MCF 10A (cell line): ENCODE results near the gene CFAP46. TPM values are rescaled to one million over a fixed set of nuclear protein-coding genes. Genes with fewer than 3 reads are reported as not detected.

Experiments used
- BruUV-seq: library from RNA; stranded (reverse); fragments of 400-500 nt; replicated peaks from 2 replicates; lab custom pipeline; 2021; lab: Mats Ljungman, UMichigan
- CTCF ChIA-PET: fragments of 300-600 bp; sonication (Branson Sonifier 250); formaldehyde crosslinking; extraction: SDS; loops from one replicate; lab custom pipeline; 2021; ENCODE audit warnings: antibody characterized with exemption, inconsistent platforms; lab: Yijun Ruan, JAX
- POLR2A ChIA-PET: fragments of 300-600, 350-650 bp; sonication (Branson Sonifier 250); formaldehyde crosslinking; extraction: SDS; loops from one replicate; lab custom pipeline; 2020; ENCODE audit warnings: antibody characterized with exemption, inconsistent platforms; lab: Yijun Ruan, JAX
- DNase-seq: peaks from one replicate; pipeline ENCODE4 v3.0.0-alpha.2; 2018; ENCODE audit not compliant: unreplicated experiment
- H3K27ac Mint-ChIP-seq: one replicate; pipeline ENCODE4 v1.8.0; 2022; ENCODE audit warnings: mild to moderate bottlenecking, low read depth, mixed read lengths; ENCODE audit not compliant: unreplicated experiment
- H3K27me3 Mint-ChIP-seq: one replicate; pipeline ENCODE4 v1.8.0; 2022; ENCODE audit warnings: mixed read lengths; ENCODE audit not compliant: insufficient read depth, unreplicated experiment
- H3K36me3 Mint-ChIP-seq: one replicate; pipeline ENCODE4 v1.8.0; 2022; ENCODE audit warnings: mild to moderate bottlenecking, moderate library complexity, mixed read lengths; ENCODE audit not compliant: insufficient read depth, unreplicated experiment
- H3K4me1 Mint-ChIP-seq: one replicate; pipeline ENCODE4 v1.8.0; 2022; ENCODE audit warnings: mixed read lengths; ENCODE audit not compliant: insufficient read depth, unreplicated experiment
- H3K4me3 Mint-ChIP-seq: one replicate; pipeline ENCODE4 v1.8.0; 2022; ENCODE audit warnings: mild to moderate bottlenecking, moderate library complexity, mixed read lengths; ENCODE audit not compliant: unreplicated experiment
- H3K9me3 Mint-ChIP-seq: one replicate; pipeline ENCODE4 v1.8.0; 2022; ENCODE audit warnings: mixed read lengths; ENCODE audit not compliant: unreplicated experiment
- intact Hi-C: fragments of 100-400 bp; cut with micrococcal nuclease; formaldehyde crosslinking; loops from 2 replicates; pipeline ENCODE4 v1.14.1; 2022
- total RNA-seq: library from RNA; stranded (reverse); gene quantifications from 2 replicates; pipeline ENCODE4 v1.2.3, GENCODE V29; 2022
- TF ChIP-seq, protein P1 (sequence below): fragments of 200-600 bp; IDR thresholded peaks from one replicate; pipeline ENCODE4 v1.8.0; 2022; ENCODE audit warnings: antibody characterized with exemption, mild to moderate bottlenecking; ENCODE audit not compliant: unreplicated experiment

Gene CFAP46
- total RNA-seq, 1 experiment from 2014 or later: 0.33 TPM

DNA sequence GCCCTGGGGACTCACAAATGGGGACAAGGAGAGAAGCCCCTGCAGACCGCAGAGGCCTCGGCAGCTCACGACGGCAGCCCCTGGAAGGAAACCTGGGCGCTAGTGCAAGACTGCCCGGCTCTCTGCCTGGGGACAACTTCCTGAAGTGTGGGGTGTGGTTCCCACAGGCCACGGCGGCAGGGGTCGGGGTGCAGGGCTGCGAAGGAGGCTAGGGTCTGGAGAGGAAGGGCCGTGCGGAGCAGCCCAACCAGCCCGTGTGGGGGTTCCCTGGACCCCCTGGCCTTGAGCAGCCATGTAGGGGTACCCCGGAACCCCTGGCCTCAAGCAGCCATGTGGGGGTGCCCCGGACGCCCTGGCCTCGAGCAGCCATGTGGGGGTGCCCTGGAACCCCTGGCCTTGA, 19.5 kb downstream of the CFAP46 start:
- CTCF ChIA-PET: no interaction called here
- no peak for DNase-seq
- H3K36me3 Mint-ChIP-seq: no peaks in the 10 kb centered on the region
- H3K4me3 Mint-ChIP-seq: no peak overlapping the region
- H3K27me3 Mint-ChIP-seq: no peaks in the 10 kb centered on the region
- intact Hi-C loops: no loop called here
- POLR2A ChIA-PET: no interaction called here
- no peak overlapping the region for H3K27ac Mint-ChIP-seq
- H3K9me3 Mint-ChIP-seq: no peaks in the 10 kb centered on the region
- BruUV-seq: no TSS peak
- TF ChIP-seq, protein P1, sequence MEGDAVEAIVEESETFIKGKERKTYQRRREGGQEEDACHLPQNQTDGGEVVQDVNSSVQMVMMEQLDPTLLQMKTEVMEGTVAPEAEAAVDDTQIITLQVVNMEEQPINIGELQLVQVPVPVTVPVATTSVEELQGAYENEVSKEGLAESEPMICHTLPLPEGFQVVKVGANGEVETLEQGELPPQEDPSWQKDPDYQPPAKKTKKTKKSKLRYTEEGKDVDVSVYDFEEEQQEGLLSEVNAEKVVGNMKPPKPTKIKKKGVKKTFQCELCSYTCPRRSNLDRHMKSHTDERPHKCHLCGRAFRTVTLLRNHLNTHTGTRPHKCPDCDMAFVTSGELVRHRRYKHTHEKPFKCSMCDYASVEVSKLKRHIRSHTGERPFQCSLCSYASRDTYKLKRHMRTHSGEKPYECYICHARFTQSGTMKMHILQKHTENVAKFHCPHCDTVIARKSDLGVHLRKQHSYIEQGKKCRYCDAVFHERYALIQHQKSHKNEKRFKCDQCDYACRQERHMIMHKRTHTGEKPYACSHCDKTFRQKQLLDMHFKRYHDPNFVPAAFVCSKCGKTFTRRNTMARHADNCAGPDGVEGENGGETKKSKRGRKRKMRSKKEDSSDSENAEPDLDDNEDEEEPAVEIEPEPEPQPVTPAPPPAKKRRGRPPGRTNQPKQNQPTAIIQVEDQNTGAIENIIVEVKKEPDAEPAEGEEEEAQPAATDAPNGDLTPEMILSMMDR: no peak
- H3K4me1 Mint-ChIP-seq: no peaks in the 10 kb centered on the region

DNA sequence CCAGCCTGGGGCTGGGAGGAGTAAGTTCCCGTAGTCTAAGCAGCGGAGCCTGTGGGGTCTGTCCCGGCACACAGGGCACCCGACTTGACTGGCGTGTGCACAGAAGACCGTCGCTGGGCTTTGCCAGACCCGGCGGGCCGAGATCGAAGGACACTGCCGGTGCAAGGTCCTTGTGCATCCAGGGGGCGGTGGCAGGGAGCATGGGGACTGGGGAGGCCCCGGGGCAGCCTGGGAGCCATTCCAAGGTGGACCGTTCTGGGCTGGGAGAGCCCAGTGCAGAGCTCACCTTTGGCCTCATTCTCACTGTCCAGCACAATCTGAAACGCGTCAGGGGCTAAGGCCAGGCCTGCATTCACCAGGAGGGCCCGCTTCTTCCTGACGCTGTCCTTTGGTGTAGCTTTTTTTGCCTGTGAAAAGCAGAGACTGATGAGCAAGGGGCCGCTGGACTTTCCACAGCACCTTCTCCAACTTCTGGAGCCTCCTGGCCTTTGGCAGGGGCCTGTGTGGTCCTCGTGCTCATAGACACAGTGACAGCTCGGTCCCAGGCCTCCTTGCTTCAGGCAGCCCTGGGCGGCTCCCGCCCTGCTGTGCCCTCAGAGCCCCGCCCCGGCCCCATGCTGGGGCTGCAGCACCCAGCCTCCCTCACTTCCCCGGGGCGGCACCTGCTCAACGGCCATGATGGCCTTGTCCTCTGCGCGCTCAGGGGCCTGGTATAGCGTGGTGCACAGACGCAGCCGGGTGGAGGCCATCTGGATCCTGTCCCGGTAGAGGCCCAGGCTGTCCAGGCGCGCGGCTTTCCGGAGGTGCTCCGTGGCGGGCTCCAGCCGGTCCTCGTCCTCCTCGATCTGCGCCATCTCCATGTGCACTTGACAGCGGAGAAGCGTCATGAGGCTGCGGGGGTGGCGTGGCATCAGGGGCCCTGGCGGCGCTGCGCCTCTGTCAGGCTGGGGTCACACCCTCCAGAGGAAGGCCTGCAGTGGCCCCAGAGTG, 20.3 kb downstream of the CFAP46 start:
- BruUV-seq: no TSS peak
- no peaks in the 10 kb centered on the region for H3K4me1 Mint-ChIP-seq
- ChIA-PET CTCF (interaction anchor here (0.7 kb wide), 1 partner anchor 398 kb away, joined by 3 read pairs; no protein-coding TSS in a partner anchor), POLR2A (no interaction called here)
- H3K4me3 Mint-ChIP-seq: no peak overlapping the region
- H3K36me3 Mint-ChIP-seq: no peaks in the 10 kb centered on the region
- intact Hi-C loops: no loop called here
- TF ChIP-seq, protein P1: no peak
- no peaks in the 10 kb centered on the region for H3K9me3 Mint-ChIP-seq
- DNase-seq: no peak
- H3K27ac Mint-ChIP-seq: no peak overlapping the region
- H3K27me3 Mint-ChIP-seq: no peaks in the 10 kb centered on the region

DNA sequence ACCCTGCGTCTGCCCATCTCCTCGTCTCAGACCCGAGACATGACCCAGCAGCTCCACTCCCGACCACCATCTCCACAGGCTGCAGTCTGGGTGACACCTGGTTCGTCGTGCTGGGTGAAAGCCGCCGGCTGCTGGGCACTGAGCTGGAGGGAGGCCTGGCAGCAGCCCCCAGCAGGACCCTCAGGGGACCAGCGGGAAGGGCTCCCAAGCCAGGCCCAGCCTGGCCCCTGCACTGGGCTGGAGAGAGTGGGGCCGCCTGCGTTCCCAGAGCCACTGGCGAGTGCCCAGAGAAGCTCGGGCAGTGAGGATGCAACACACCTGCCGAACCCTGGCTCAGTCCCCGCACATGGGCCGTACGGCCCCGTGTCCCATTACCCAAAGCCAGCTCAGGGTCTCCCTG, 21.3 kb downstream of the CFAP46 start:
- DNase-seq: no peak
- Mint-ChIP-seq H3K4me3 (no peak overlapping the region), H3K27me3 (no peaks in the 10 kb centered on the region), H3K9me3 (no peaks in the 10 kb centered on the region), H3K36me3 (no peaks in the 10 kb centered on the region), H3K27ac (no peak overlapping the region), H3K4me1 (no peaks in the 10 kb centered on the region)
- POLR2A ChIA-PET: no interaction called here
- TF ChIP-seq, protein P1: no peak
- CTCF ChIA-PET: no interaction called here
- intact Hi-C loops: no loop called here
- no TSS peak for BruUV-seq

DNA sequence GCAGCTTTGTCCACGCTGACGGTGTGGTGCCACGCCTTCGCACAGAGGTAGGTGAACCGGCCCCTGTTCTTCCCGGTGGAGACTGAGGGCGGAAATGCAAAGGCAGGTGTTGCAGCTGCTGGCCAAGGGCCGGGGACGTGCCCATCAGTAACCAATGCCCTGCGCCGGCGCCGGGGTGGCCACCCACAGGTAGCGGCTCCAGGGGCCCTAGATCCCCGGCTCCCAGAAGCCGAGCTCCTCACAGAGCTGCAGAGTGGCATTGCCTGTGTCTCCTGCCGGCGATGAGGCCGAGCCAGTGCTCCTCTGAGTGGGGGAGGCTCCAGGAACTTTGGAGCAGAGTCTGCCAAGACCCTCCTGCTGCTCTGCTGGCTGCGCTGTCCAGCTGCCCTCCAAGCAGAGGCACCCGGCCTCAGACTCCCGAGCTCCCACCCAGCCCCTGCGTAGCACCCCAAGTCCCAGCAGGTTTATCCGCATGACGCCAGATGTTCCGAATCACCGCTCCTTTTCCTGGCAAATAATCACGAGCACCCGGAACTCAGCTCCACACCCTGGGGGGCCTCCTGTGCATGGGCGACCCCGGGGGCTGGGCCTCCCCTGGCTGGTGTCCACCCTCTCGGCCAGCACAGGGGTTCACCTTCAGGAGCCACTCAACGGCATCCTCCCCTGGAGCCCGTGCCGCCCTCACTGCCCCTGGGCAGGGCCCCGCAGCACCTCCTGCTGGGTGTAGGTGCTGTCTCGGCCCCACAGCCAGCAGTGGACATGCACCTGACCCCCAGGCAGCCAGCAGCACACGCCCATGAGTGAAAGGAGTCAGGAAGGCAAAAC, 22.1 kb downstream of the CFAP46 start:
- Mint-ChIP-seq H3K27ac (no peak overlapping the region), H3K4me3 (no peak overlapping the region), H3K9me3 (no peaks in the 10 kb centered on the region), H3K4me1 (no peaks in the 10 kb centered on the region), H3K36me3 (no peaks in the 10 kb centered on the region), H3K27me3 (no peaks in the 10 kb centered on the region)
- no peak for DNase-seq
- ChIA-PET CTCF (no interaction called here), POLR2A (no interaction called here)
- intact Hi-C loops: no loop called here
- BruUV-seq: no TSS peak
- TF ChIP-seq, protein P1: no peak
